H1 (cell line): ENCODE results near the gene RNF123. TPM values are rescaled to one million over a fixed set of nuclear protein-coding genes. Genes with fewer than 3 reads are reported as not detected.

Source experiments
- POLR2AphosphoS5 ChIP-seq: IDR thresholded peaks from 2 replicates; pipeline ENCODE4 v1.6.1; 2011; ENCODE audit warnings: low read depth, low read length
- YY1 ChIP-seq: IDR thresholded peaks from 2 replicates; pipeline ENCODE4 v1.6.1; 2011; ENCODE audit warnings: low read depth, mild to moderate bottlenecking, low read length
- polyA plus RNA-seq, 7 experiments: library from polyadenylated mRNA; depleted of rRNA in 3 of 7; stranded (reverse) in 5 of 7; unstranded in 2 of 7; fragments of >200 nt in 5 of 7; fragments of 200-250 nt in 2 of 7; gene quantifications; 1 replicate in 5 of 7; 2 replicates in 1 of 7; 4 replicates in 1 of 7; pipeline versions ENCODE4 v1.2.1 to v1.2.3, GENCODE V29; 2011 to 2013; ENCODE audit warnings: missing spikeins in 2 of 7, mixed read lengths in 2 of 7
- total RNA-seq: library from RNA; stranded (reverse); fragmentation: NEBNext Ultra II Directional; extraction: Animal tissue kit (Norgen Biotek cat#: 25700); gene quantifications from 2 replicates; pipeline ENCODE4 v1.2.1, GENCODE V29; 2021
- TF ChIP-seq, protein P1 (sequence below): IDR thresholded peaks from 2 replicates; pipeline ENCODE4 v1.6.1; 2012; ENCODE audit warnings: low read length, inconsistent platforms

RNF123 gene
- total and polyA plus RNA-seq, 2 of the 8 experiments (the other 6 are each of a cell fraction or from before 2014, with no cell fraction given), result 30.5 to 57.7 TPM

DNA sequence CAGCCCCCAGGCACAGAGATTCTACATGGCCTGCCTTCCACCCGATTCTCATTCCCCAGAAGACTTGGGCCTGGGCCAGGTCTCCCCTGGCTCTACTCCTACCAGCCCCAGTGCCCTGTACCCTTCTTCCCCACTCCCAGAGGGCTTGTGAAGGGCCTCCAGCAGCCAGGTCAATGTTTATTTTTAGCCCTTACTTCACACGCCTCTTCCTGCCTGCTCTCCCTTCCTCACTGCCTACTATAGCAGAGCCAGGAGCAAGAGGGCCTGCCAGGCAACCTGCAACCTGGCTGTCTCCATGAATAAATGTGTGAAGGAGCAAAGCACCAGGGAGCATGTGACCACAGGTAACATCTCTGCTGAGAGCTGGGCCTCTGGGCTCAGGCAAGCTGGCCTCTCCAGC is 41.6 kb upstream of the RNF123 start (continued):
- TF ChIP-seq POLR2AphosphoS5 (no peak), YY1 (no peak)
- TF ChIP-seq, protein P1, sequence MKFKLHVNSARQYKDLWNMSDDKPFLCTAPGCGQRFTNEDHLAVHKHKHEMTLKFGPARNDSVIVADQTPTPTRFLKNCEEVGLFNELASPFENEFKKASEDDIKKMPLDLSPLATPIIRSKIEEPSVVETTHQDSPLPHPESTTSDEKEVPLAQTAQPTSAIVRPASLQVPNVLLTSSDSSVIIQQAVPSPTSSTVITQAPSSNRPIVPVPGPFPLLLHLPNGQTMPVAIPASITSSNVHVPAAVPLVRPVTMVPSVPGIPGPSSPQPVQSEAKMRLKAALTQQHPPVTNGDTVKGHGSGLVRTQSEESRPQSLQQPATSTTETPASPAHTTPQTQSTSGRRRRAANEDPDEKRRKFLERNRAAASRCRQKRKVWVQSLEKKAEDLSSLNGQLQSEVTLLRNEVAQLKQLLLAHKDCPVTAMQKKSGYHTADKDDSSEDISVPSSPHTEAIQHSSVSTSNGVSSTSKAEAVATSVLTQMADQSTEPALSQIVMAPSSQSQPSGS, result no peak
- TF ChIP-seq, all 59 proteins: peak for 0
